Left colon (tissue), 2 donors: ENCODE measurements around the gene ADAMTS16. TPM values are rescaled to one million over a fixed set of nuclear protein-coding genes. Genes with fewer than 3 reads are reported as not detected.

ENCODE experiments used
- ATAC-seq: fragments of 200-7000 bp; cut with Tn5 transposase; one replicate; pipeline ENCODE4 v1.9.1; 2020; ENCODE audit warnings: mild to moderate bottlenecking, moderate library complexity
- DNase-seq, 2 donors: peaks; one replicate each; pipeline ENCODE4 v3.0.0-alpha.2; 2020
- intact Hi-C, 2 donors: fragments of 100-400 bp; cut with DNase I in 1 of 2; cut with micrococcal nuclease in 1 of 2; formaldehyde crosslinking; loops; one replicate each; pipeline versions ENCODE4 v1.11.2 to v1.14.0; 2022; cut with DNase I, micrococcal nuclease
- total RNA-seq, 2 donors: library from RNA; stranded (reverse); fragmentation: NEBNext Ultra II Directional; extraction: Animal tissue kit (Norgen Biotek cat#: 25700); gene quantifications; one replicate each; pipeline ENCODE4 v1.2.1, GENCODE V29; 2021
- donor health status: DM: no; HTN: no; CAD: no.
- donor health status: DM: yes; HTN: yes; CAD: no.

Gene ADAMTS16
- total RNA-seq, 2 donors from 2014 or later: 0.31 TPM; not detected in 1

- DNase-seq (no peak), ATAC-seq (no peak)
- intact Hi-C loops: no loop called here
Observed at GRCh38 chr5:5209089-5209488, 69.0 kb downstream of the ADAMTS16 start.

- intact Hi-C loops: no loop called here
- ATAC-seq (no peak), DNase-seq (no peak)
Observed at GRCh38 chr5:5209510-5210286, 69.6 kb downstream of the ADAMTS16 start.

GRCh38 chr5:5217371-5217770, 77.2 kb downstream of the ADAMTS16 start:
- DNase-seq: no peak
- intact Hi-C loops: no loop called here
- no peak for ATAC-seq

GRCh38 chr5:5218396-5218795, 78.3 kb downstream of the ADAMTS16 start:
- no peak for DNase-seq
- intact Hi-C loops: no loop called here
- no peak for ATAC-seq

GRCh38 chr5:5219541-5219940, 79.4 kb downstream of the ADAMTS16 start:
- DNase-seq: no peak
- intact Hi-C loops: no loop called here
- ATAC-seq: no peak

GRCh38 chr5:5220901-5221631, 80.9 kb downstream of the ADAMTS16 start:
- DNase-seq (no peak), ATAC-seq (no peak)
- intact Hi-C loops: no loop called here

GRCh38 chr5:5221724-5222123, 81.6 kb downstream of the ADAMTS16 start:
- DNase-seq (no peak), ATAC-seq (no peak)
- intact Hi-C loops: no loop called here

- DNase-seq (no peak), ATAC-seq (no peak)
- intact Hi-C loops: no loop called here
Observed at GRCh38 chr5:5231576-5231975, 91.4 kb downstream of the ADAMTS16 start.

GRCh38 chr5:5234912-5235311, 94.8 kb downstream of the ADAMTS16 start:
- ATAC-seq (no peak), DNase-seq (no peak)
- intact Hi-C loops: no loop called here

GRCh38 chr5:5235685-5236084, 95.6 kb downstream of the ADAMTS16 start:
- intact Hi-C loops: no loop called here
- no peak for ATAC-seq

GRCh38 chr5:5239191-5239590, 99.1 kb downstream of the ADAMTS16 start:
- intact Hi-C loops: no loop called here
- no peak for ATAC-seq

More at GRCh38 chr5:5235685-5236084, 95.6 kb downstream of the ADAMTS16 start:
- DNase-seq: no peak

GRCh38 chr5:5240234-5240633, 100.1 kb downstream of the ADAMTS16 start:
- intact Hi-C loops: no loop called here
- DNase-seq: no peak
- no peak for ATAC-seq

More at GRCh38 chr5:5239191-5239590, 99.1 kb downstream of the ADAMTS16 start:
- DNase-seq: no peak

- DNase-seq: no peak
- intact Hi-C loops: no loop called here
- ATAC-seq: no peak
Observed at GRCh38 chr5:5242056-5242455, 101.9 kb downstream of the ADAMTS16 start.

GRCh38 chr5:5246736-5247135, 106.6 kb downstream of the ADAMTS16 start:
- intact Hi-C loops: no loop called here
- DNase-seq (no peak), ATAC-seq (no peak)

GRCh38 chr5:5250758-5251157, 110.6 kb downstream of the ADAMTS16 start:
- intact Hi-C loops: no loop called here
- DNase-seq (no peak), ATAC-seq (no peak)

- intact Hi-C loops: no loop called here
- ATAC-seq: no peak
- DNase-seq: no peak
Observed at GRCh38 chr5:5252106-5252505, 112.0 kb downstream of the ADAMTS16 start.

- DNase-seq (no peak), ATAC-seq (no peak)
- intact Hi-C loops: no loop called here
Observed at GRCh38 chr5:5257353-5257752, 117.2 kb downstream of the ADAMTS16 start.

- ATAC-seq (no peak), DNase-seq (no peak)
- intact Hi-C loops: no loop called here
Observed at GRCh38 chr5:5258564-5258963, 118.4 kb downstream of the ADAMTS16 start.

- intact Hi-C loops: no loop called here
- no peak for DNase-seq
- ATAC-seq: no peak
Observed at GRCh38 chr5:5264727-5265126, 124.6 kb downstream of the ADAMTS16 start.

GRCh38 chr5:5266297-5266696, 126.2 kb downstream of the ADAMTS16 start:
- ATAC-seq (no peak), DNase-seq (no peak)
- intact Hi-C loops: no loop called here
